Activated naive CD4-positive, alpha-beta T cell treated with anti-CD3 and anti-CD28 coated beads, Interleukin-2, amount 10 ng/mL, durations not matched to agents 7 days and 5 days (primary cell): Measurements from ENCODE around the gene MAN2B1.
"Not testable (repeated sequence)": the region's sequence is repeated elsewhere in the genome, so short reads cannot be mapped to it uniquely, and the experiment has no call there.

Experiments used
- CTCF ChIA-PET: fragments of 350-600 bp; sonication (Branson Sonifier 250); formaldehyde crosslinking; loops from one replicate; lab custom pipeline; 2021; ENCODE audit warnings: antibody characterized with exemption; lab: Charles Lee
- DNase-seq: peaks from one replicate; pipeline ENCODE4 v3.0.0-alpha.2; 2020
- H3K27ac Mint-ChIP-seq: one replicate; pipeline ENCODE4 v1.8.0; 2021; ENCODE audit warnings: mild to moderate bottlenecking, moderate library complexity, mixed read lengths
- H3K27me3 Mint-ChIP-seq: one replicate; pipeline ENCODE4 v1.8.0; 2021; ENCODE audit warnings: mild to moderate bottlenecking, mixed read lengths
- H3K36me3 Mint-ChIP-seq: one replicate; pipeline ENCODE4 v1.8.0; 2021; ENCODE audit warnings: mixed read lengths
- H3K4me1 Mint-ChIP-seq: one replicate; pipeline ENCODE4 v1.8.0; 2021; ENCODE audit warnings: mixed read lengths
- H3K4me3 Mint-ChIP-seq: one replicate; pipeline ENCODE4 v1.8.0; 2021; ENCODE audit warnings: mild to moderate bottlenecking, moderate library complexity, mixed read lengths
- H3K9me3 Mint-ChIP-seq: one replicate; pipeline ENCODE4 v1.8.0; 2021; ENCODE audit warnings: mixed read lengths

MAN2B1 gene

GRCh38 chr19:12639901-12640613, 26.5 kb downstream of the MAN2B1 start:
- peak overlapping the region; percentile 72 for H3K27ac Mint-ChIP-seq
- peaks cover 4% of the 10 kb centered on the region for H3K27me3 Mint-ChIP-seq
- peaks cover 24% of the 10 kb centered on the region for H3K4me1 Mint-ChIP-seq
- H3K36me3 Mint-ChIP-seq = peaks cover 17% of the 10 kb centered on the region
- peak; percentile 90 for DNase-seq
- CTCF ChIA-PET = interaction anchor here (0.7 to 1.8 kb wide), 11 partner anchors 10 to 77 kb away, joined by 3 to 6 read pairs (median 3); partner anchors contain the start of genes MAN2B1, WDR83, ZNF490 and ZNF791
- H3K9me3 Mint-ChIP-seq = no peaks in the 10 kb centered on the region
- H3K4me3 Mint-ChIP-seq = peak overlapping the region; percentile 51

- CTCF ChIA-PET = interaction anchor here (0.8 kb wide), 1 partner anchor 25 kb away, joined by 3 read pairs; no protein-coding TSS in a partner anchor
- peaks cover 21% of the 10 kb centered on the region for H3K36me3 Mint-ChIP-seq
- H3K27ac Mint-ChIP-seq = no peak overlapping the region
- no peaks in the 10 kb centered on the region for H3K9me3 Mint-ChIP-seq
- no peak overlapping the region for H3K4me3 Mint-ChIP-seq
- DNase-seq = no peak
- peaks cover 28% of the 10 kb centered on the region for H3K4me1 Mint-ChIP-seq
- H3K27me3 Mint-ChIP-seq = peaks cover 4% of the 10 kb centered on the region
These were observed 27.8 kb downstream of the MAN2B1 start for GRCh38 chr19:12638611-12639182.

- Mint-ChIP-seq H3K27me3 (peaks cover 4% of the 10 kb centered on the region), H3K9me3 (peaks cover under 1% of the 10 kb centered on the region), H3K4me1 (peaks cover 28% of the 10 kb centered on the region), H3K27ac (no peak overlapping the region), H3K36me3 (peaks cover 35% of the 10 kb centered on the region), H3K4me3 (no peak overlapping the region)
- DNase-seq = no peak
- CTCF ChIA-PET = no interaction called here
These were observed 29.9 kb downstream of the MAN2B1 start for GRCh38 chr19:12636631-12637030.

- CTCF ChIA-PET = no interaction called here
- H3K4me1 Mint-ChIP-seq = no peaks in the 10 kb centered on the region
- DNase-seq = no peak
- no peak overlapping the region for H3K27ac Mint-ChIP-seq
- H3K36me3 Mint-ChIP-seq = peaks cover 82% of the 10 kb centered on the region
- H3K27me3 Mint-ChIP-seq = no peaks in the 10 kb centered on the region
- no peak overlapping the region for H3K4me3 Mint-ChIP-seq
- peaks cover 35% of the 10 kb centered on the region for H3K9me3 Mint-ChIP-seq
These were observed 37.3 kb downstream of the MAN2B1 start for GRCh38 chr19:12629215-12629614.

GRCh38 chr19:12628040-12629022, 38.2 kb downstream of the MAN2B1 start:
- Mint-ChIP-seq H3K27ac (peak overlapping the region; percentile 1), H3K36me3 (peaks cover 79% of the 10 kb centered on the region), H3K9me3 (peaks cover 38% of the 10 kb centered on the region), H3K4me1 (no peaks in the 10 kb centered on the region), H3K27me3 (no peaks in the 10 kb centered on the region), H3K4me3 (no peak overlapping the region)
- DNase-seq = no peak
- CTCF ChIA-PET = no interaction called here

GRCh38 chr19:12626958-12627357, 39.6 kb downstream of the MAN2B1 start:
- Mint-ChIP-seq H3K27ac (no peak overlapping the region), H3K4me3 (no peak overlapping the region), H3K27me3 (no peaks in the 10 kb centered on the region), H3K9me3 (peaks cover 38% of the 10 kb centered on the region), H3K4me1 (peaks cover 2% of the 10 kb centered on the region), H3K36me3 (peaks cover 80% of the 10 kb centered on the region)
- CTCF ChIA-PET = no interaction called here
- DNase-seq = no peak

- Mint-ChIP-seq H3K27ac (no peak overlapping the region), H3K9me3 (peaks cover 22% of the 10 kb centered on the region), H3K36me3 (peaks cover 70% of the 10 kb centered on the region), H3K4me3 (no peak overlapping the region), H3K4me1 (peaks cover 8% of the 10 kb centered on the region), H3K27me3 (no peaks in the 10 kb centered on the region)
- DNase-seq = no peak
- CTCF ChIA-PET = interaction anchor here (1.6 kb wide), 1 partner anchor 10 kb away, joined by 6 read pairs; no protein-coding TSS in a partner anchor
These were observed 43.0 kb downstream of the MAN2B1 start for GRCh38 chr19:12623361-12624031.

- CTCF ChIA-PET, DNase-seq, H3K27me3 Mint-ChIP-seq, H3K4me3 Mint-ChIP-seq, H3K27ac Mint-ChIP-seq, H3K9me3 Mint-ChIP-seq: not testable (repeated sequence)
- Mint-ChIP-seq H3K36me3 (peaks cover 63% of the 10 kb centered on the region), H3K4me1 (peaks cover 12% of the 10 kb centered on the region)
These were observed 45.1 kb downstream of the MAN2B1 start for GRCh38 chr19:12621253-12622024.

GRCh38 chr19:12617646-12618045, 48.9 kb downstream of the MAN2B1 start:
- Mint-ChIP-seq H3K36me3 (peaks cover 64% of the 10 kb centered on the region), H3K4me1 (peaks cover 43% of the 10 kb centered on the region), H3K4me3 (no peak overlapping the region), H3K27ac (no peak overlapping the region), H3K9me3 (peaks cover 7% of the 10 kb centered on the region), H3K27me3 (no peaks in the 10 kb centered on the region)
- CTCF ChIA-PET = no interaction called here
- DNase-seq = no peak

GRCh38 chr19:12611361-12611699, 55.2 kb downstream of the MAN2B1 start:
- DNase-seq = no peak
- Mint-ChIP-seq H3K4me3 (peak overlapping the region; percentile 100), H3K27ac (peak overlapping the region; percentile 99), H3K36me3 (peaks cover 40% of the 10 kb centered on the region), H3K4me1 (peaks cover 58% of the 10 kb centered on the region), H3K9me3 (peaks cover 3% of the 10 kb centered on the region), H3K27me3 (no peaks in the 10 kb centered on the region)
- CTCF ChIA-PET = interaction anchor here (1.3 to 1.6 kb wide), 2 partner anchors 28 to 61 kb away, joined by 5 read pairs; no protein-coding TSS in a partner anchor

- CTCF ChIA-PET = interaction anchor here (1.3 to 1.6 kb wide), 2 partner anchors 29 to 61 kb away, joined by 5 read pairs; no protein-coding TSS in a partner anchor
- H3K4me1 Mint-ChIP-seq = peaks cover 53% of the 10 kb centered on the region
- H3K27me3 Mint-ChIP-seq = no peaks in the 10 kb centered on the region
These were observed 55.8 kb downstream of the MAN2B1 start, which contains the start of the genes ZNF490 and ZNF791 for GRCh38 chr19:12610540-12611360. Gene ZNF490 (minus strand): TSS chr19:12610813. CDS start chr19:12610680, 133 bp downstream. Gene ZNF791 (plus strand): TSS chr19:12610920. CDS start chr19:12611080, 160 bp downstream.

GRCh38 chr19:12607631-12608030, 58.9 kb downstream of the MAN2B1 start:
- CTCF ChIA-PET = no interaction called here
- DNase-seq = no peak
- peaks cover 48% of the 10 kb centered on the region for H3K4me1 Mint-ChIP-seq
- H3K36me3 Mint-ChIP-seq = peaks cover 25% of the 10 kb centered on the region
- no peaks in the 10 kb centered on the region for H3K27me3 Mint-ChIP-seq
- H3K27ac Mint-ChIP-seq = no peak overlapping the region
- no peaks in the 10 kb centered on the region for H3K9me3 Mint-ChIP-seq
- H3K4me3 Mint-ChIP-seq = no peak overlapping the region

More at GRCh38 chr19:12610540-12611360, 55.8 kb downstream of the MAN2B1 start, which contains the start of the genes ZNF490 and ZNF791:
- H3K4me3 Mint-ChIP-seq = peak within 1 kb of the TSS; percentile 100
- peaks cover 34% of the 10 kb centered on the region for H3K36me3 Mint-ChIP-seq
- peak within 1 kb of the TSS; percentile 99 for H3K27ac Mint-ChIP-seq
- peak; percentile 99 for DNase-seq
- H3K9me3 Mint-ChIP-seq = no peaks in the 10 kb centered on the region
